ENCODE measurements around the gene CCL13. TPM values are rescaled to one million over a fixed set of nuclear protein-coding genes. Genes with fewer than 3 reads are reported as not detected.

Gene CCL13
- total RNA-seq, 2 donors from 2014 or later, result 3.1 to 5.0 TPM

DNA sequence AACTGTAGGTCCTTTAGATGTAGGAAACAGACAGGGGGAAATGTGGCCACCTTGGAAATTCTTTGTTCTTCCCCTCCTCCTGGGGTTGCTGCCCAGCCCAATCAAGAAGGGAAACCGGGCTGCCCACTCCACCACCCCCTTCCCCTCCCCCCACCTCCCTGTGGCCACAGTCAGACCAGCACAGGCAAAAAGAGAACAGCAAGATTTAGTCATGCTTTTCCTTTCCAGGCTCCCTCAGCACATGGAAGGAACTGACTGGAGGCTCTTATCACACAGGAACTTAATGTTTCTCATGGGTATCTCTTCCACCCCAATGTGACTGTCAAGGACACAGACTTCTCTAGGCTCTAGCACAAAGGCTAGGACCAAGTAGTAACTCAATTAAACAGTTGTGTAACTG is 9.7 kb downstream of the CCL13 start:
- no peaks in the 10 kb centered on the region for H3K36me3 ChIP-seq
- no peak overlapping the region for H3K27ac ChIP-seq
- ATAC-seq (ENCODE audit: insufficient number of reproducible peaks, low FRiP score, low read depth), result no peak
- H3K27me3 ChIP-seq (replicated peaks; ENCODE audit: insufficient read depth), result no peaks in the 10 kb centered on the region
- H3K4me1 ChIP-seq (ENCODE audit: control insufficient read depth in 1 of 2, low read depth in 2 of 2), result no peaks in the 10 kb centered on the region
- no peaks in the 10 kb centered on the region for H3K9me3 ChIP-seq
- no peak for DNase-seq (ENCODE audit: low spot score)
- no peak overlapping the region for H3K4me3 ChIP-seq
- TF ChIP-seq, protein P1, sequence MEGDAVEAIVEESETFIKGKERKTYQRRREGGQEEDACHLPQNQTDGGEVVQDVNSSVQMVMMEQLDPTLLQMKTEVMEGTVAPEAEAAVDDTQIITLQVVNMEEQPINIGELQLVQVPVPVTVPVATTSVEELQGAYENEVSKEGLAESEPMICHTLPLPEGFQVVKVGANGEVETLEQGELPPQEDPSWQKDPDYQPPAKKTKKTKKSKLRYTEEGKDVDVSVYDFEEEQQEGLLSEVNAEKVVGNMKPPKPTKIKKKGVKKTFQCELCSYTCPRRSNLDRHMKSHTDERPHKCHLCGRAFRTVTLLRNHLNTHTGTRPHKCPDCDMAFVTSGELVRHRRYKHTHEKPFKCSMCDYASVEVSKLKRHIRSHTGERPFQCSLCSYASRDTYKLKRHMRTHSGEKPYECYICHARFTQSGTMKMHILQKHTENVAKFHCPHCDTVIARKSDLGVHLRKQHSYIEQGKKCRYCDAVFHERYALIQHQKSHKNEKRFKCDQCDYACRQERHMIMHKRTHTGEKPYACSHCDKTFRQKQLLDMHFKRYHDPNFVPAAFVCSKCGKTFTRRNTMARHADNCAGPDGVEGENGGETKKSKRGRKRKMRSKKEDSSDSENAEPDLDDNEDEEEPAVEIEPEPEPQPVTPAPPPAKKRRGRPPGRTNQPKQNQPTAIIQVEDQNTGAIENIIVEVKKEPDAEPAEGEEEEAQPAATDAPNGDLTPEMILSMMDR (IDR thresholded peaks at IDR 0.05), result no peak

DNA sequence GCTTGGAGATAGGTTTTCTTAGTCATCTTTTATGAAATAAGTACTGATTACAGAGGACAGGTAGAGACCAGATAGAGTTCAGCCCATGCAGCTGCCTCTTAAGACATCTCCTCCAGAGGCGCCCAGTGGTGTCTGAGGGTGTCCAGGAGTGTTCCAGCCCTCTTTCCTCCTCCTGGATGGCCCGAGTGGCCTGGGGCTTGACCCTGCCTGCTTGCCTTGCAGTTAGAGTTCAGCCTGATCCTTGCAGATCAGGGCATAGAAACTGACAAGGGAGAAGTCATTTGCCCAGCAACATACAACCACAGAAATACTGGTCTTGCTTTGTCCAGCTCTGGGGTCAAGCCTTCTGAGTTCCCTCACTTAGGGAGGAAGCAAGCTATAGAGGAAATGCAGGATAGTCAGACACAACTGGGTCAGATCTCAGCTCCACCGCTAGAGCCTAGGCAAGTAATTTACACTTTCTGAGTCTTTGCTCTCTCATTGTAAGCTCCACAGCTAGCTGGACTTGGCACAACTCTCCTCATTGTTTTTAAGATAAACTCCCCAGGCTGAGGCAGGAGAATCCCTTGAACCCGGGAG is 10.3 kb downstream of the CCL13 start:
- DNase-seq (ENCODE audit: low spot score), result no peak

GRCh38 chr17:34367486-34368195 is 11.4 kb downstream of the CCL13 start:
- H3K27ac ChIP-seq, result no peak overlapping the region
- DNase-seq (ENCODE audit: low spot score) (no peak), ATAC-seq (ENCODE audit: insufficient number of reproducible peaks, low FRiP score, low read depth) (no peak)
- no peaks in the 10 kb centered on the region for H3K4me1 ChIP-seq (ENCODE audit: control insufficient read depth in 1 of 2, low read depth in 2 of 2)
- TF ChIP-seq, protein P1 (IDR thresholded peaks at IDR 0.05), result no peak
- H3K9me3 ChIP-seq, result no peaks in the 10 kb centered on the region
- H3K36me3 ChIP-seq, result no peaks in the 10 kb centered on the region
- no peaks in the 10 kb centered on the region for H3K27me3 ChIP-seq (replicated peaks; ENCODE audit: insufficient read depth)
- no peak overlapping the region for H3K4me3 ChIP-seq

More for the DNA sequence above, 10.3 kb downstream of the CCL13 start:
- H3K9me3 ChIP-seq, result no peaks in the 10 kb centered on the region
- no peaks in the 10 kb centered on the region for H3K27me3 ChIP-seq (replicated peaks; ENCODE audit: insufficient read depth)
- H3K4me1 ChIP-seq (ENCODE audit: control insufficient read depth in 1 of 2, low read depth in 2 of 2), result no peaks in the 10 kb centered on the region
- TF ChIP-seq, protein P1 (IDR thresholded peaks at IDR 0.05), result no peak
- H3K27ac ChIP-seq, result no peak overlapping the region
- H3K4me3 ChIP-seq, result no peak overlapping the region
- H3K36me3 ChIP-seq, result no peaks in the 10 kb centered on the region
- ATAC-seq (ENCODE audit: insufficient number of reproducible peaks, low FRiP score, low read depth), result no peak

DNA sequence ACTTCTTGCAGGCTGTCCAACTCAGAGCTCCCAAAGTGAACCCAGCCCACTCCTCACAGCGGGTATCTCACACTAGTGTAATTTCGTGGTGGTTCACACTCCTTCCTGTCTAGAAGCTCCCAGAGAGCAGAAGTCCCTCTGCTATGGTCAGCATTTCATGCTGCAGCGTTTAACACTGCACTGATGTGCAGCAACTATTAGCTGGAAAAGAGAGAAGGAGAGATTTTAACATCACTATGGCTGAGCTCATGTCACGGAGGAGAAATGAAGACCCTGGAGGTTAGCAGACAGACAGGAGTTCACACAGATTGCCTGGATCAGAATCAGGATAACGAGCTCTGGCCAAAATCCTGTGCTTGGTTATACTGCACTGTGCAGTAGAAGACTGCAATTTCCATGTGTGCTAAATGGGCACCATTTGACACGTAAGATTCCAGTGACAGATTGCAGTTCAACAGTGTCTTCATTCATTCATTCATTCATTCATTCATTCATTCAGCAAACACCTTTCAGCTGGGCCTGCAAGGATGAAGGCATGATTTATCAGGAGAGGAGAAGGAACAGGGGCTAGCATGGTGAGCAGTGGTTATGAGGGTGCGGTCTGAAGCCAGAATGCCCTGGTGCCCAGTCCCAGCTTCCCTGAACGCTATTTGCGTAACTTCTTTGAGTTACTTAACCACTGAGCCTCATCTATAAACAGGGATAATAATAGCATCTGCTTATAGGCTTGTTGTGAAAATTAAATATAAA is 12.1 kb downstream of the CCL13 start:
- no peaks in the 10 kb centered on the region for H3K36me3 ChIP-seq
- H3K4me3 ChIP-seq, result no peak overlapping the region
- TF ChIP-seq, protein P1 (IDR thresholded peaks at IDR 0.05), result no peak
- H3K9me3 ChIP-seq, result no peaks in the 10 kb centered on the region
- DNase-seq (ENCODE audit: low spot score) (no peak), ATAC-seq (ENCODE audit: insufficient number of reproducible peaks, low FRiP score, low read depth) (no peak)
- no peak overlapping the region for H3K27ac ChIP-seq
- H3K27me3 ChIP-seq (replicated peaks; ENCODE audit: insufficient read depth), result no peaks in the 10 kb centered on the region
- H3K4me1 ChIP-seq (ENCODE audit: control insufficient read depth in 1 of 2, low read depth in 2 of 2), result no peaks in the 10 kb centered on the region

DNA sequence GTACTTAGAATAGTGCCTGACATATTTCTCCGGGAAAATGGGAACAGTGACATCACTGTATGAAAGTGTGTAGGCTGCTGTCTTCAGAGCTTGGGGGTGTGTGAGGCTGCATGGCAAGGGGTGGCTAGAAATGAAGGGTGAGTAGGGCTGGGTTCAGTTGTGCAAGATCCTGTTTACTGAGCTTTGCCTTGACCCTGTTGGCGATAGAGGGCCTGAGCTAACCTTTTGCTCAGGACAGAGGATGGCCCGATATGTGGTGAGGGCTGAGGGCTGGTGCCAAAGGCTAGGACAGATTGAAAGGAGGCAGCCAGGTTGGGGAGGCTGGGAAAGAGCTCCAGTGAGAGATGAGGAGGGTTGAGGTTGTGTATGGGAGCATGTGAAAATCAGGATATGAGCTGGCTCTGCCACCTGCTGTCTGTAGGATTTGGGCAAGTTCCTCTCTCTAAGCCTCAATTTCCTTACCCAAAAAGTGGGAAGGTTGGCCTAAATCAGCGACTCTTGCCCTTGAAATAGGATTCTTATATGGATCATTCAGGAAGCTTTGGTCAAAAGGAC is 12.7 kb downstream of the CCL13 start:
- Histone ChIP-seq H3K4me1 (ENCODE audit: control insufficient read depth in 1 of 2, low read depth in 2 of 2) (no peaks in the 10 kb centered on the region), H3K27ac (no peak overlapping the region), H3K27me3 (replicated peaks; ENCODE audit: insufficient read depth) (no peaks in the 10 kb centered on the region), H3K36me3 (no peaks in the 10 kb centered on the region), H3K4me3 (no peak overlapping the region), H3K9me3 (no peaks in the 10 kb centered on the region)
- TF ChIP-seq, protein P1 (IDR thresholded peaks at IDR 0.05), result no peak
- DNase-seq (ENCODE audit: low spot score) (no peak), ATAC-seq (ENCODE audit: insufficient number of reproducible peaks, low FRiP score, low read depth) (no peak)

All from thoracic aorta (tissue), 2 donors.